Measurements from ENCODE around the gene TMTC2.

DNA sequence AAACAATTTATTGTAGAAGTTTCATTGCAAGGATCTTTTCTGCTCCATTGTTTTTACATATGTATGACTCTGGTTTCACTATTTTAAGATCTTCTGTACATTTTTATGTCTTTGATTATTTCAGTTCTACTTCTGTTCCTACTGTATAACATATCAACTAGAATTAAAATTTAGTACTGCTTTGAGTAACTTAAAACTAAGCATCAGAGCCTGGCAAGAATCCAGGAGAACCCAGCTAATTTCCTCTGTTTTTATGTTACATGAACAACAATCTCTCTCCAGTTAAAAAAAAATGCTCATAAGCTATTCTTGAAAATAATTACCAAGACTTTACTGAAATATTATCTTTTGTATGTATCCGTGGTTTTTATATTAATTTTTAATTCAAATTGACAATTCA lies 370.7 kb downstream of the TMTC2 start:
- TF ChIP-seq, protein P1, sequence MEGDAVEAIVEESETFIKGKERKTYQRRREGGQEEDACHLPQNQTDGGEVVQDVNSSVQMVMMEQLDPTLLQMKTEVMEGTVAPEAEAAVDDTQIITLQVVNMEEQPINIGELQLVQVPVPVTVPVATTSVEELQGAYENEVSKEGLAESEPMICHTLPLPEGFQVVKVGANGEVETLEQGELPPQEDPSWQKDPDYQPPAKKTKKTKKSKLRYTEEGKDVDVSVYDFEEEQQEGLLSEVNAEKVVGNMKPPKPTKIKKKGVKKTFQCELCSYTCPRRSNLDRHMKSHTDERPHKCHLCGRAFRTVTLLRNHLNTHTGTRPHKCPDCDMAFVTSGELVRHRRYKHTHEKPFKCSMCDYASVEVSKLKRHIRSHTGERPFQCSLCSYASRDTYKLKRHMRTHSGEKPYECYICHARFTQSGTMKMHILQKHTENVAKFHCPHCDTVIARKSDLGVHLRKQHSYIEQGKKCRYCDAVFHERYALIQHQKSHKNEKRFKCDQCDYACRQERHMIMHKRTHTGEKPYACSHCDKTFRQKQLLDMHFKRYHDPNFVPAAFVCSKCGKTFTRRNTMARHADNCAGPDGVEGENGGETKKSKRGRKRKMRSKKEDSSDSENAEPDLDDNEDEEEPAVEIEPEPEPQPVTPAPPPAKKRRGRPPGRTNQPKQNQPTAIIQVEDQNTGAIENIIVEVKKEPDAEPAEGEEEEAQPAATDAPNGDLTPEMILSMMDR (IDR thresholded peaks at IDR 0.05), result no peak
- TF ChIP-seq EZH2 (IDR thresholded peaks at IDR 0.05) (no peak), EZH2phosphoT487 (IDR thresholded peaks at IDR 0.05) (no peak)
